Middle frontal gyrus (tissue), 1 donor: ENCODE measurements around the gene EPHB1.

Source experiments
- DNase-seq: peaks from one replicate; pipeline ENCODE4 v3.0.0-alpha.2; 2015; ENCODE audit warnings: low spot score; ENCODE audit errors: extremely low spot score

The EPHB1 gene

GRCh38 chr3:134807189-134807588 lies 12.1 kb downstream of the EPHB1 start:
- DNase-seq: no peak

DNA sequence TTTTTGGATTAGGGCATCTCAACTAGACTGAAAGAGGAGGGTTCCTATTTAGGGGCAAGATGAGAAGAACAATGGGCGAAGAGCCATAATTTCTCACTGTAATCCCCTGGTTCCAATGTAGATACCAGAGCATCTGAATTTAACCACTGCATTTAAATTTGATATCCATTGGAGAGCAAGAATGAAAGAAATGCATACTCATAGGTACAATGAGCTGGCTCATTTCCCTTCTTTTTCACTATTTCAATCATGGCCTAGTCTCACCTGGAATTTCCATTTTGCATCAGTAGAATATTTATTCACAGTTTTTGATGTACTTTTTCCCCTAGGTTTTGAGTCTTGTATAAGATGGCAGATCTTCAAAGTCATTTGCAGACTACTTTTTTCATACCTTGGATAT lies 13.8 kb downstream of the EPHB1 start:
- DNase-seq: no peak

DNA sequence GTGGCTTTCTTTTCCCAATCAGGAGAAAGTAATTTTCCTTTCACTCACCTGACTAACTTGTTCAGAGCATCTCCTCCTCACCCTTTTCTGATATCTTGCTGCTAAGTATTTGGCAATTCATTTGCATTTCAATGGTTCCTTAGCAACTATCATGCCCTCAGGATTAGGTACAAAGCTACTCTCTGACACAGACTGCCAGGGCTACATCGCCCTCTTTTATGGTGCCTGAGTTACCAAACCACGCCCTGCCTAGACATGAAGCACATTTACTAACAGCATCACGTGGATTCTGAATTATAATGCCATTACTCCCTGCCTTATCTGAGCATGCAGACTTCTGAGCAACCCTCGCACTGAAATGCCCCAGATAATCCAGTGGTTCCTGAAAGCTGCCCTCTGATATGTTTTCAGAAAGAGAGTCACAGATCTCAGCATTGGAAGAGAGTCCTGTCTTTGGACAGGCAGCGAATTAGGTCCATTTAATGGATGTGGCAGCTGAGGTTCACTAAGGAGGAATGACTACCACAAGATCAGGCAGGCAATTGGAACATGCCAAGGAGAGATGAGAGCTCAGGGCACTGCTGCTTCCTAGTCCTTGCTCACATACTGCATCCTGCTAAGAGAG lies 14.5 kb downstream of the EPHB1 start:
- DNase-seq: no peak

GRCh38 chr3:134810052-134810435 lies 15.0 kb downstream of the EPHB1 start:
- no peak for DNase-seq

GRCh38 chr3:134810850-134811249 lies 15.8 kb downstream of the EPHB1 start:
- no peak for DNase-seq

DNA sequence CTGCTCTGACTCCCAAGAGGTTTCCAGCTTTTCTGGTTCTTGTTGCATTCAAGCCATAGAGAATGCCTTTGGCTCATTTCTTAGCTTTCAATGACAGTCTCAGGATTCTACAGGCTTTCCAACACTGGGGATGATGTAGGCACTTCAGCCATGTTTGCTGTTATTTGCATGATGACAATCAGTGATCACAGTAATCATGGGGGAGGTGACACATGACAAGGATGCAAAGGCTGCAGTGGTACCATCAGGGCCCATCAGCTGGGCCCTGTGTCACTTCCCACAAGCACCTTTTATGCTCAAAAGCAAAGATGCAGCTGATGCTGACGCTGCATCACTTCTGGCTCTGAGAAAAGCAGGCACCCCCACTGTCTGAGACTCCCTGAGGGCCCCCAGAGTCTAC lies 18.6 kb downstream of the EPHB1 start:
- no peak for DNase-seq

GRCh38 chr3:134815519-134815918 lies 20.5 kb downstream of the EPHB1 start:
- no peak for DNase-seq

DNA sequence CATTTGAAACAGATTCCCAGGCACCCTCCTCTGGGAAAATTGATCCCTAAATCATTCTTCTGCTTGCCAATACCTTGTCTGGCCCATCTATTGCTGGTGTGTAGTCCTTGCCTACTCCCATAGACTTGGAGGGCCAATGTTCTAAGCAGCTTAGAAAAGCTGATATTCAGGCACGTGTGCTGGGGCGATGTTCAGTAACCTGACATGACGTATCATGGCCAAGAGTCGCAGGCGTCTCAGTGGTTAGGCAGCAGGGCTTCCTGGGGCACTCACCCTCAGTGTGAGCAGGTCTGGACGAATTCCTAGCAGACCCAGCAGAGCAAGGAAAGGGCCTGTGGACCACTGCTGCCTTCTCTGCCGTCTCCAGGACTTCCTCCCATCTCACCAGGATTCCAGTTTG lies 21.6 kb downstream of the EPHB1 start:
- DNase-seq: no peak

GRCh38 chr3:134817297-134817696 lies 22.2 kb downstream of the EPHB1 start:
- DNase-seq: no peak

GRCh38 chr3:134820994-134821393 lies 25.9 kb downstream of the EPHB1 start:
- DNase-seq: no peak

- no peak for DNase-seq
Observed at GRCh38 chr3:134822090-134822489, 27.0 kb downstream of the EPHB1 start.

GRCh38 chr3:134823679-134824078 lies 28.6 kb downstream of the EPHB1 start:
- DNase-seq: no peak

GRCh38 chr3:134824791-134825190 lies 29.7 kb downstream of the EPHB1 start:
- DNase-seq: no peak

DNA sequence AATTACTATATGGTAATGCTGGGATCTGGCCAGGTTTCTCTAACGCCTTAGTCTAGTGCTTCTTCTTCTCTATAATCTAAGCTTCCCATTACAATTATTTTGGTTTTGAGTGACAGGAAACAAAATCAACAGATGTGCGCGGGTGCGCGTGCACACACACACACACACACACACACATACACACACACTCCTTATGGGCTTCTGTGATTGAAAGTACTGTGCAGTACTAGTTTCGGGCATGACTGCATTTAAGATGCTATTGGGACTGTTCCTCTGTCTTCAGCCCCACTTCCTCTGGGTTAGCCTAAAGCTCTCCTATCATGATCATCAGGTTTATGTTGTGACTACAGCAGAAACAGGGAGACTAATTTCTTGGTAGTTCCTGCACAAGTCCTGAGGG lies 32.2 kb downstream of the EPHB1 start:
- DNase-seq: no peak

DNA sequence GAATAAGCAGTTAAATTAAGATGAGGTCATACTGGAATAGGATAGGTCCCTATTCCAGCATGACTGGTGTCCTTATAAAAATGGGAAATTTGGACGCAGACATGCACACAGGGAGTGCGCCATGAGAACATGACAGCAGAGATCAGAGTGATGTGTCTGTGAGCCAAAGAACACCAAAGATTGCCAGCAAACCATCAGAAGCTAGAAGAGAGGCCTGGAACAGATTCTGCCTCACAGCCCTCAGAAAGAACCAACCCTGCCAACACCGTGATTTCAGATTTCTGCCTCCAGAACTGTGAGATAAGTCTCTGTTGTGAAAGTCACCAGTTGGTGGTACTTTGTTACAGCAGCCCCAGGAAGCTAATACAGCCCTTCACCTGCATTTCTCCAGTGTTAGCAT lies 34.7 kb downstream of the EPHB1 start:
- DNase-seq: no peak

DNA sequence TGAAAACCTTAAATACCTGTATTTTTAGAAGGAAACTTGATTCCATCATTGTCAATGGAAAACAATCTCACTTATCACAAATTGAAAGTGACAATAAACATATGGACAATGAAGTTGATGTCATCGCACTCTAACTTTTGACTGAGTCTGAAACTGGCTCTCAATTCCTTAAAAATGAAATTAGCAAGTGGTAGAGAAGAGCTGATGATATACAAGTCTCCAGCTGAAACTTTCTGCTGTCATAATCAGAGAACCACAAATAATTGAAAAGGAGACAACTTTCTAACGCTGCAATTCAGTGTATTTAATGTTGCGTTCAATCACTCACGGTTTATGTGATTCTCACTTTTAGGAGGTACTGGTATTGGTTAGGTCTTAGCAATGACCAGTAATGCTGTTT lies 37.5 kb downstream of the EPHB1 start:
- DNase-seq: no peak

DNA sequence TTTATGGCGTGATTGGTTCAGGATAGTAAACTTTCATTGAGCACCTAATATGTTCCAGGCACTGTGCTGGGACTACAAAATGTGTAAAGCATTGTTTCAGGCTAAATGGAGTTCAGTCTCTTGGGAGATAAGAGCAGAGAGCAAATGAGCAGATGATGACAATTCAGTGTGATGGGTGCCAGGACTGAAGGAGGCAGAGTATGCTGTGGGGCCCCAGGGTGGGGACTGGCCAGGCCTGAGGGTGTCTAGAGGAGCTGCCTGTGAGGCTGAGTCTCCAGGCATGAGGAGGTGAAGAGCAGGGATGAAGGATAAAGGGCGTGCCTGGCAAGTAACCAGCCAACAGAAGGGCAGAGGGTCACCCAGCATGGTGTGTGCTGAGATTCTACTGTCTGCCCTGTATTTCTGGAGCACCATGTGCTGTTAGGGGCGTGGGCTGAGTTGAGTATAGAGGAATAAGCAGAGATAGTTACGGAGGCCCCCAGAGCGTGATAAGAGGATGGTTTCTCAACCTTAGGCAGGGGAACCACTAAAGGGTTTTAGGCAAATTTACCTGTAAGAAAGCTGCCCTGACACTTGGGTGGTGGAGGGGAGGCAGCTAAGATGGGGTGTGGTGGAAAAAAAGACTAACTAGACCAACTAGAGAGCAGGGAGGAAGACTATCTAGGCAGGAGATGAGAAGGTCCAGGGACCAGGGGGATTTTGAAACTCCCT lies 38.5 kb downstream of the EPHB1 start:
- DNase-seq: no peak

DNA sequence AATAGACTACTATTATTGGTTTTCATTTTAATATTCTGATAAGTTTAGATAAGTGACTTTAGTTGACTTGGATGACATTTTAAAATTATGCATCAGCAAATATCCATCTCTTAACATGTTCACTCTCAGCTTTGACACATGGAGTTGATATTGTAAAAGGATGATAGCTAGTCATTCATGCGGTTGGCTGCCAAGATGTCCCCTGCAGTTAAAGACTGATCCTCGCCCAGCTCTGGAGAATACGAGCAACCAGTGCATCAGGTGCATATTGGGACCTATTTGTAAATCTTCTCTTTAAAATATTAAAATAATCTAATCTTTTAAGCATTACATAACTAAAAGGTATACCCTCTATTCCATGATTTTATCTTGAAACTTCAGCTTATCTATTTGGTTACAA lies 41.9 kb downstream of the EPHB1 start:
- DNase-seq: no peak

DNA sequence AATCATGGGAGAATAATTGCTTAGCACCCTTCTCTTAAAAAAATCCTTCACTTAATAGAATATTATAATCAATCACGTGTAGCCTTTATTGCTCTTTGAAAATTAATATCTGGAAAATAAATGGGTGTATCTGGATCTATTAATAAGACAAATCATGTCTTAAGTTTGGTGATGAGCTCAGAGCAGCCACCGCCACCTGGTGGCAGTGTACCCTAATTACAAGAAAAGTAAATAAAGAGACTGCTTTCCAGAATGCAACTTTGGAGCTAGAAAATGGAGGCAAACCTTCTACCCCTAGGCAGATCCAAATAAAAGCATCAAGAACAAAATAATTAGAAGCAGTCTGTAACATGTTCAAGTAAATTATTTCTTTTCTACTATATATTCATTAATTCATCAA lies 43.5 kb downstream of the EPHB1 start:
- DNase-seq: no peak

DNA sequence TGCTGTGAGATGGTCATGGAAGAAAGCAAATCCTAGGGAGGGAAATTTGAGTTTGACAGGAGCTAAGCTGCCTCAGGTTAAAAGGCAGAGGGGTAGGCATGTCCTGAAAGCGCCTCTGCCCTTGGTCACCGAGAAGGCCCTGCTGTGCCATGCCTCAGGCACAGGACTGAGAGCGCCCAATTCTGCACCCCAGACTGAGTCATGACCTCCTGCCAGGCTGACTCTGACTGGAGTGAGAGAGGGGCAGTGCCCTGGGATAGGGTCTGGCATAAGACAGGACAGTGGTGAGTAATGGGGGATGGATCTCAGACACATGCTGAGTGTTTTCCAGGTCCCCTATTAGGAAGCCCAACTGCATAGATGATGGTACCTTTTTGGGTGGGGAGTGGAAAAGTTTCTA lies 44.4 kb downstream of the EPHB1 start:
- DNase-seq: no peak

- no peak for DNase-seq
Observed at GRCh38 chr3:134839990-134840389, 44.9 kb downstream of the EPHB1 start.

GRCh38 chr3:134840459-134840858 lies 45.4 kb downstream of the EPHB1 start:
- DNase-seq: no peak

GRCh38 chr3:134846084-134846483 lies 51.0 kb downstream of the EPHB1 start:
- DNase-seq: no peak
